Liver (tissue), 9 donors: Measurements from ENCODE around the gene HAAO. TPM values are rescaled to one million over a fixed set of nuclear protein-coding genes. Genes with fewer than 3 reads are reported as not detected.

ENCODE experiments used
- DNase-seq: peaks from one replicate; pipeline ENCODE4 v3.0.0-alpha.2; 2017; ENCODE audit warnings: low spot score
- H3K27ac ChIP-seq, 2 donors: one replicate each; pipeline ENCODE4 v1.7.0; 2013; ENCODE audit warnings: inconsistent platforms in 2 of 2, low read length in 2 of 2, control low read depth in 1 of 2, low read depth in 1 of 2, mild to moderate bottlenecking in 1 of 2
- H3K27me3 ChIP-seq, 4 donors: one replicate each; pipeline versions ENCODE4 v1.6.1 to v1.7.0; 2013; ENCODE audit warnings: low read length in 3 of 4, inconsistent platforms in 1 of 4, mild to moderate bottlenecking in 1 of 4, moderate library complexity in 1 of 4; ENCODE audit not compliant: control insufficient read depth in 4 of 4, insufficient read depth in 4 of 4
- H3K36me3 ChIP-seq, 4 donors: one replicate each; pipeline versions ENCODE4 v1.6.1 to v1.7.0; 2013; ENCODE audit warnings: low read length in 3 of 4, mild to moderate bottlenecking in 3 of 4, low read depth in 1 of 4, moderate library complexity in 1 of 4; ENCODE audit not compliant: control insufficient read depth in 4 of 4, insufficient read depth in 3 of 4
- H3K4me1 ChIP-seq, 4 donors: one replicate each; pipeline versions ENCODE4 v1.6.1 to v1.7.0; 2013; ENCODE audit warnings: low read length in 3 of 4, mild to moderate bottlenecking in 3 of 4, moderate library complexity in 1 of 4; ENCODE audit not compliant: control insufficient read depth in 4 of 4, insufficient read depth in 4 of 4
- H3K4me3 ChIP-seq, 3 donors: one replicate each; pipeline versions ENCODE4 v1.6.1 to v1.7.0; 2013; ENCODE audit warnings: low read length in 3 of 3, control low read depth in 1 of 3, low read depth in 1 of 3, mild to moderate bottlenecking in 1 of 3
- H3K9ac ChIP-seq, 2 donors: one replicate each; pipeline ENCODE4 v1.7.0; 2013; ENCODE audit warnings: low read length in 2 of 2, mild to moderate bottlenecking in 2 of 2, moderate library complexity in 2 of 2, control low read depth in 1 of 2, low read depth in 1 of 2
- H3K9me3 ChIP-seq, 4 donors: one replicate each; pipeline versions ENCODE4 v1.6.1 to v1.7.0; 2013; ENCODE audit warnings: low read length in 3 of 4; ENCODE audit not compliant: control insufficient read depth in 4 of 4
- EGR1 ChIP-seq, 2 donors: IDR thresholded peaks; 2 replicates each; pipeline ENCODE4 v1.6.1; 2016 to 2018; ENCODE audit warnings: antibody characterized with exemption in 2 of 2, low read depth in 2 of 2
- FOXA1 ChIP-seq: IDR thresholded peaks from 2 replicates; pipeline ENCODE4 v1.6.1; 2016; ENCODE audit warnings: antibody characterized with exemption
- FOXA2 ChIP-seq: IDR thresholded peaks from 2 replicates; pipeline ENCODE4 v1.6.1; 2016; ENCODE audit warnings: antibody characterized with exemption
- GABPA ChIP-seq, 2 donors: IDR thresholded peaks in 1 of 2; conservative IDR thresholded peaks in 1 of 2; 2 replicates each; pipeline ENCODE4 v1.6.1; 2016; ENCODE audit warnings: antibody characterized with exemption in 2 of 2, mild to moderate bottlenecking in 1 of 2, moderate library complexity in 1 of 2
- HNF4A ChIP-seq, 2 donors: conservative IDR thresholded peaks; 2 replicates each; pipeline ENCODE4 v1.6.1; 2016; ENCODE audit warnings: antibody characterized with exemption in 2 of 2, mild to moderate bottlenecking in 2 of 2
- JUND ChIP-seq, 2 donors: IDR thresholded peaks; 2 replicates each; pipeline ENCODE4 v1.6.1; 2016; ENCODE audit warnings: antibody characterized with exemption in 2 of 2
- RAD21 ChIP-seq, 2 donors: IDR thresholded peaks; 2 replicates each; pipeline ENCODE4 v1.6.1; 2016; ENCODE audit warnings: antibody characterized with exemption in 2 of 2, mild to moderate bottlenecking in 2 of 2
- RXRA ChIP-seq, 2 donors: IDR thresholded peaks; 2 replicates each; pipeline ENCODE4 v1.6.1; 2017 to 2018; ENCODE audit warnings: antibody characterized with exemption in 2 of 2, mild to moderate bottlenecking in 1 of 2
- WGBS: extraction: QIAGEN DNeasy Blood & Tissue Kit; methylation state at CpG from one replicate; pipeline ENCODE4 v1.1.7; 2013; 5-methylcytosine and 5-hydroxymethylcytosine counted together
- polyA plus RNA-seq, 2 donors: library from polyadenylated mRNA; stranded (reverse) in 1 of 2; unstranded in 1 of 2; fragments of 200-250 nt in 1 of 2; fragments of >200 nt in 1 of 2; fragmentation: Nextera tagmentation in 1 of 2; extraction: Ambion mirVana in 1 of 2; gene quantifications; one replicate each; pipeline versions ENCODE4 v1.2.1 to v1.2.3, GENCODE V29; 2013 to 2015
- total RNA-seq, 2 donors: library from RNA; depleted of rRNA; stranded (reverse); fragments of >200 nt; gene quantifications; one replicate each; pipeline ENCODE4 v1.2.3, GENCODE V29; 2014
- TF ChIP-seq, protein P1 (sequence below): IDR thresholded peaks from 2 replicates; pipeline ENCODE4 v1.6.1; 2016; ENCODE audit warnings: antibody characterized with exemption
- TF ChIP-seq, protein P2 (sequence below): IDR thresholded peaks from 2 replicates; pipeline ENCODE4 v1.6.1; 2016; ENCODE audit warnings: antibody characterized with exemption, mild to moderate bottlenecking
- TF ChIP-seq, protein P3 (sequence below): IDR thresholded peaks from 2 replicates; pipeline ENCODE4 v1.6.1; 2016; ENCODE audit warnings: antibody characterized with exemption
- TF ChIP-seq, protein P4 (sequence below): IDR thresholded peaks from 2 replicates; pipeline ENCODE4 v1.6.1; 2016; ENCODE audit warnings: antibody characterized with exemption
- donor health status: healthy.
- donor health status: healthy.
- donor health status: healthy.
- donor health status: healthy.
- donor health status: healthy.

HAAO gene
- total and polyA plus RNA-seq, 4 donors: 17.4 to 140 (median 130) TPM

DNA sequence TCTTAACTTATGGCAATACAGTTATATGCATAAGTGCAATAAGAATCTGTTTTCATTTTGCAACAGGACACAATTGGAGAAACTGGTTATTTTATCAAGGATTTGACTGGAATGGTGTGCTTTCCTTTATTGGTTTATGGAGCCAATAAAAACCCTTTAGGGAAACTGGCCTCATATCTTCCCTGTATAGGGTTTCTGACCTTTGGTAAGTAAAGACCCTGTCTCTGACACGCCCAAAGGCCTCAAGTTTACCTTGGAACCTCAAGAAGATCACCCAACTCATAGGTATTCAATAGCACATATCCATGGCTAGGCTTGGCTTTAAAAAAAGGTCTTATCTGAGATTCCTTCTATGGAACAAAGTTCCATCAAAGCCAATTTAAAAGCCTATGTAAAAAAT, 11.2 kb downstream of the HAAO start:
- WGBS: 88% methylated on average over 1 of the region's 1 CpG
- no peak overlapping the region for H3K27ac ChIP-seq
- TF ChIP-seq GABPA (IDR thresholded peaks at IDR 0.05 in 1 of 2, conservative IDR thresholded peaks at IDR 0.05 in 1 of 2): no peak
- TF ChIP-seq JUND (IDR thresholded peaks at IDR 0.05): no peak
- TF ChIP-seq RAD21 (IDR thresholded peaks at IDR 0.05): no peak
- TF ChIP-seq HNF4A (conservative IDR thresholded peaks at IDR 0.05): no peak
- TF ChIP-seq FOXA2: no peak
- TF ChIP-seq, protein P1, sequence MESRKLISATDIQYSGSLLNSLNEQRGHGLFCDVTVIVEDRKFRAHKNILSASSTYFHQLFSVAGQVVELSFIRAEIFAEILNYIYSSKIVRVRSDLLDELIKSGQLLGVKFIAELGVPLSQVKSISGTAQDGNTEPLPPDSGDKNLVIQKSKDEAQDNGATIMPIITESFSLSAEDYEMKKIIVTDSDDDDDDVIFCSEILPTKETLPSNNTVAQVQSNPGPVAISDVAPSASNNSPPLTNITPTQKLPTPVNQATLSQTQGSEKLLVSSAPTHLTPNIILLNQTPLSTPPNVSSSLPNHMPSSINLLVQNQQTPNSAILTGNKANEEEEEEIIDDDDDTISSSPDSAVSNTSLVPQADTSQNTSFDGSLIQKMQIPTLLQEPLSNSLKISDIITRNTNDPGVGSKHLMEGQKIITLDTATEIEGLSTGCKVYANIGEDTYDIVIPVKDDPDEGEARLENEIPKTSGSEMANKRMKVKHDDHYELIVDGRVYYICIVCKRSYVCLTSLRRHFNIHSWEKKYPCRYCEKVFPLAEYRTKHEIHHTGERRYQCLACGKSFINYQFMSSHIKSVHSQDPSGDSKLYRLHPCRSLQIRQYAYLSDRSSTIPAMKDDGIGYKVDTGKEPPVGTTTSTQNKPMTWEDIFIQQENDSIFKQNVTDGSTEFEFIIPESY: no peak
- TF ChIP-seq, protein P2, sequence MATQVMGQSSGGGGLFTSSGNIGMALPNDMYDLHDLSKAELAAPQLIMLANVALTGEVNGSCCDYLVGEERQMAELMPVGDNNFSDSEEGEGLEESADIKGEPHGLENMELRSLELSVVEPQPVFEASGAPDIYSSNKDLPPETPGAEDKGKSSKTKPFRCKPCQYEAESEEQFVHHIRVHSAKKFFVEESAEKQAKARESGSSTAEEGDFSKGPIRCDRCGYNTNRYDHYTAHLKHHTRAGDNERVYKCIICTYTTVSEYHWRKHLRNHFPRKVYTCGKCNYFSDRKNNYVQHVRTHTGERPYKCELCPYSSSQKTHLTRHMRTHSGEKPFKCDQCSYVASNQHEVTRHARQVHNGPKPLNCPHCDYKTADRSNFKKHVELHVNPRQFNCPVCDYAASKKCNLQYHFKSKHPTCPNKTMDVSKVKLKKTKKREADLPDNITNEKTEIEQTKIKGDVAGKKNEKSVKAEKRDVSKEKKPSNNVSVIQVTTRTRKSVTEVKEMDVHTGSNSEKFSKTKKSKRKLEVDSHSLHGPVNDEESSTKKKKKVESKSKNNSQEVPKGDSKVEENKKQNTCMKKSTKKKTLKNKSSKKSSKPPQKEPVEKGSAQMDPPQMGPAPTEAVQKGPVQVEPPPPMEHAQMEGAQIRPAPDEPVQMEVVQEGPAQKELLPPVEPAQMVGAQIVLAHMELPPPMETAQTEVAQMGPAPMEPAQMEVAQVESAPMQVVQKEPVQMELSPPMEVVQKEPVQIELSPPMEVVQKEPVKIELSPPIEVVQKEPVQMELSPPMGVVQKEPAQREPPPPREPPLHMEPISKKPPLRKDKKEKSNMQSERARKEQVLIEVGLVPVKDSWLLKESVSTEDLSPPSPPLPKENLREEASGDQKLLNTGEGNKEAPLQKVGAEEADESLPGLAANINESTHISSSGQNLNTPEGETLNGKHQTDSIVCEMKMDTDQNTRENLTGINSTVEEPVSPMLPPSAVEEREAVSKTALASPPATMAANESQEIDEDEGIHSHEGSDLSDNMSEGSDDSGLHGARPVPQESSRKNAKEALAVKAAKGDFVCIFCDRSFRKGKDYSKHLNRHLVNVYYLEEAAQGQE: no peak
- TF ChIP-seq RXRA (IDR thresholded peaks at IDR 0.05): no peak
- no peak for TF ChIP-seq EGR1 (IDR thresholded peaks at IDR 0.05; ENCODE audit: low read depth in 2 of 2)
- TF ChIP-seq, protein P3, sequence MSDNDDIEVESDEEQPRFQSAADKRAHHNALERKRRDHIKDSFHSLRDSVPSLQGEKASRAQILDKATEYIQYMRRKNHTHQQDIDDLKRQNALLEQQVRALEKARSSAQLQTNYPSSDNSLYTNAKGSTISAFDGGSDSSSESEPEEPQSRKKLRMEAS: no peak

DNA sequence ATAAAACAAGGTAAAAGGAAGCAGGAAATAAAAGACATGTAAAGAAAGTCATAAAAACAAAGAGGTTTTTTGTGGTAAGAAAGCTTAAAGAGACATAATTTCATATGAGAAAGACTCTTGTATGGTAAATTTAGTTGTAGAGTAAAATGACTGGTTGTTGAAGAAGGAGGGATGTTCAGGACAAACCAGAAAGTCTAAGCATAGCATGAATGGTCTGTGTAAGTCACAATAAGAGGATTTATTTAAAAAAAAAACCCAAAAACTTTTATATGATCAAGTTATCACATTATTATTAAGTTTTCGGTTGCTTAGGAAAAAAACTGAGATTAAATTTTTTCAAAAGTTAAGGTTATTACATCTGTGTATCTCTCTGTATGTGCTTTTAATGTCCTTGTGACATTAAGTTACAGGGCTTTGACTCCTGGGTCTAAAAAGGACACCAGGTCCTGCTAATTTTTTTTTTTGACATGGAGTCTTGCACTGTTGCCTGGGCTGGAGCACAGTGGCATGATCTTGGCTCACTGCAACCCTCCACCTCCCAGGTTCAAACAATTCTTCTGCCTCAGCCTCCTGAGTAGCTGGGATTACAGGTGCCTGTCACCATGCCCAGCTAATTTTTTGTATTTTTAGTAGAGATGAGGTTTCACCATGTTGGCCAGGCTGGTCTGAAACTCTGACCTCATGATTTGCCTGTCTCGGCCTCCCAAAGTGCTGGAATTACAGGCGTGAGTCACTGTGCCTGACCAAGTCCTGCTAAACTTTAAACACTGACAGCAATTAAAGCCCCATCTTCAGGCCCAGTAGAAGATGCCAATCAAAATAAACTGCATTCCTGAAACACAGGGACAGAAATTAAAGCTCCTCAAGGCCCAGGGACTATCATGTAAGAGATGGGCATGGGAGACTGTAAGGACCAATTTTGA, 14.2 kb downstream of the HAAO start:
- no peaks in the 10 kb centered on the region for H3K27me3 ChIP-seq
- TF ChIP-seq, protein P1: no peak
- TF ChIP-seq, protein P4, sequence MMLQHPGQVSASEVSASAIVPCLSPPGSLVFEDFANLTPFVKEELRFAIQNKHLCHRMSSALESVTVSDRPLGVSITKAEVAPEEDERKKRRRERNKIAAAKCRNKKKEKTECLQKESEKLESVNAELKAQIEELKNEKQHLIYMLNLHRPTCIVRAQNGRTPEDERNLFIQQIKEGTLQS: no peak
- TF ChIP-seq FOXA1: no peak
- peaks cover 0 to 9% (median 1%) of the 10 kb centered on the region in 4 donors for H3K4me1 ChIP-seq
- H3K36me3 ChIP-seq: peaks cover 1 to 10% (median 4%) of the 10 kb centered on the region in 4 donors
- WGBS: 94% methylated on average over 3 of the region's 3 CpGs
- no peak overlapping the region for H3K27ac ChIP-seq
- H3K9me3 ChIP-seq: no peaks in the 10 kb centered on the region
- H3K9ac ChIP-seq: no peak overlapping the region
- DNase-seq: no peak
- no peak overlapping the region for H3K4me3 ChIP-seq

More for the DNA sequence above, 11.2 kb downstream of the HAAO start:
- peaks cover 5 to 37% (median 26%) of the 10 kb centered on the region in 4 donors for H3K4me1 ChIP-seq
- H3K9ac ChIP-seq: no peak overlapping the region
- no peak overlapping the region for H3K4me3 ChIP-seq
- DNase-seq: no peak
- no peaks in the 10 kb centered on the region for H3K9me3 ChIP-seq
- H3K27me3 ChIP-seq: no peaks in the 10 kb centered on the region
- H3K36me3 ChIP-seq: peaks cover 0 to 14% (median 4%) of the 10 kb centered on the region in 4 donors
